OCI-LY1 (cell line): Measurements from ENCODE around the gene SP100.

ENCODE experiments used
- H2AFZ ChIP-seq: fragments of 200-600 bp; sonication (generic), shearing (Covaris generic); 2 replicates; pipeline ENCODE4 v1.6.0; 2014; ENCODE audit warnings: antibody characterized with exemption, mild to moderate bottlenecking, low read length
- H3F3A ChIP-seq: fragments of 200-600 bp; sonication (generic), shearing (Covaris generic); 2 replicates; pipeline ENCODE4 v1.6.0; 2014; ENCODE audit warnings: mild to moderate bottlenecking, antibody characterized with exemption, low read length, moderate library complexity; ENCODE audit not compliant: insufficient read depth
- H3K27ac ChIP-seq: fragments of 200-600 bp; sonication (generic); 2 replicates; pipeline ENCODE4 v1.5.1; 2014; ENCODE audit warnings: low read length, mixed run types, mild to moderate bottlenecking, low read depth; ENCODE audit not compliant: poor library complexity, severe bottlenecking
- H3K27me3 ChIP-seq: fragments of 200-600 bp; sonication (generic); 2 replicates; pipeline ENCODE4 v1.6.0; 2014; ENCODE audit warnings: antibody characterized with exemption, mild to moderate bottlenecking, low read length, moderate library complexity; ENCODE audit not compliant: insufficient read depth
- H3K36me3 ChIP-seq: fragments of 200-600 bp; sonication (generic); 2 replicates; pipeline ENCODE4 v1.6.1; 2014; ENCODE audit warnings: mild to moderate bottlenecking, antibody characterized with exemption, low read length, moderate library complexity, mixed read lengths; ENCODE audit not compliant: insufficient read depth
- H3K4me1 ChIP-seq: fragments of 200-600 bp; sonication (generic); 2 replicates; pipeline ENCODE4 v1.5.1; 2014; ENCODE audit warnings: mild to moderate bottlenecking, low read length, moderate library complexity; ENCODE audit not compliant: insufficient read depth, severe bottlenecking
- H3K4me2 ChIP-seq: fragments of 200-600 bp; sonication (generic), shearing (Covaris generic); 2 replicates; pipeline ENCODE4 v1.6.1; 2014; ENCODE audit warnings: low read length
- H3K4me3 ChIP-seq: fragments of 200-600 bp; sonication (generic); 2 replicates; pipeline ENCODE4 v1.5.1; 2014; ENCODE audit warnings: low read length, low read depth, mild to moderate bottlenecking, mixed read lengths; ENCODE audit not compliant: poor library complexity, severe bottlenecking
- H3K79me2 ChIP-seq: fragments of 200-600 bp; shearing (Covaris generic); 2 replicates; pipeline ENCODE4 v1.6.1; 2016; ENCODE audit warnings: mixed run types, low read length, mixed read lengths; ENCODE audit not compliant: insufficient read depth
- H3K9ac ChIP-seq: fragments of 200-600 bp; sonication (generic), shearing (Covaris generic); 2 replicates; pipeline ENCODE4 v1.6.1; 2014; ENCODE audit warnings: mild to moderate bottlenecking, low read length, mixed read lengths
- H3K9me2 ChIP-seq: fragments of 200-600 bp; sonication (generic), shearing (Covaris generic); 2 replicates; pipeline ENCODE4 v1.6.1; 2014; ENCODE audit warnings: low read depth, mild to moderate bottlenecking, low read length, mixed read lengths
- H3K9me3 ChIP-seq: fragments of 200-600 bp; shearing (Covaris generic); 2 replicates; pipeline ENCODE4 v1.6.1; 2014; ENCODE audit warnings: low read length, mixed read lengths
- H4K20me1 ChIP-seq: fragments of 200-600 bp; sonication (generic), shearing (Covaris generic); 2 replicates; pipeline ENCODE4 v1.6.0; 2016; ENCODE audit warnings: mild to moderate bottlenecking, low read length; ENCODE audit not compliant: insufficient read depth
- EZH2 ChIP-seq: fragments of 200-600 bp; sonication (generic), shearing (Covaris generic); IDR thresholded peaks from 2 replicates; pipeline ENCODE4 v1.8.0; 2017; ENCODE audit warnings: borderline replicate concordance, mixed run types, mild to moderate bottlenecking, antibody characterized with exemption, low read length, moderate library complexity, mixed read lengths
- TF ChIP-seq, protein P1 (sequence below): fragments of 200-600 bp; sonication (generic), shearing (Covaris generic); IDR thresholded peaks from 2 replicates; pipeline ENCODE4 v1.5.1; 2017; ENCODE audit warnings: mild to moderate bottlenecking, antibody characterized with exemption, low read length, moderate library complexity, mixed read lengths

The SP100 gene

GRCh38 chr2:230569298-230569697, 153.3 kb downstream of the SP100 start:
- no peaks in the 10 kb centered on the region for H3K9me2 ChIP-seq
- no peak overlapping the region for H3K4me2 ChIP-seq
- H3K79me2 ChIP-seq: no peaks in the 10 kb centered on the region
- no peak overlapping the region for H3K4me3 ChIP-seq
- no peaks in the 10 kb centered on the region for H4K20me1 ChIP-seq
- H3K9ac ChIP-seq: no peak overlapping the region
- peaks cover 4% of the 10 kb centered on the region; the same call in 1 of the 2 replicates for H3K9me3 ChIP-seq
- no peaks in the 10 kb centered on the region for H3K27me3 ChIP-seq
- no peaks in the 10 kb centered on the region for H3F3A ChIP-seq
- H3K4me1 ChIP-seq: peaks cover 18% of the 10 kb centered on the region
- no peak overlapping the region for H3K27ac ChIP-seq
- no peaks in the 10 kb centered on the region; the same call in 1 of the 2 replicates for H3K36me3 ChIP-seq
- no peak overlapping the region for H2AFZ ChIP-seq
- TF ChIP-seq EZH2: no peak
- TF ChIP-seq, protein P1, sequence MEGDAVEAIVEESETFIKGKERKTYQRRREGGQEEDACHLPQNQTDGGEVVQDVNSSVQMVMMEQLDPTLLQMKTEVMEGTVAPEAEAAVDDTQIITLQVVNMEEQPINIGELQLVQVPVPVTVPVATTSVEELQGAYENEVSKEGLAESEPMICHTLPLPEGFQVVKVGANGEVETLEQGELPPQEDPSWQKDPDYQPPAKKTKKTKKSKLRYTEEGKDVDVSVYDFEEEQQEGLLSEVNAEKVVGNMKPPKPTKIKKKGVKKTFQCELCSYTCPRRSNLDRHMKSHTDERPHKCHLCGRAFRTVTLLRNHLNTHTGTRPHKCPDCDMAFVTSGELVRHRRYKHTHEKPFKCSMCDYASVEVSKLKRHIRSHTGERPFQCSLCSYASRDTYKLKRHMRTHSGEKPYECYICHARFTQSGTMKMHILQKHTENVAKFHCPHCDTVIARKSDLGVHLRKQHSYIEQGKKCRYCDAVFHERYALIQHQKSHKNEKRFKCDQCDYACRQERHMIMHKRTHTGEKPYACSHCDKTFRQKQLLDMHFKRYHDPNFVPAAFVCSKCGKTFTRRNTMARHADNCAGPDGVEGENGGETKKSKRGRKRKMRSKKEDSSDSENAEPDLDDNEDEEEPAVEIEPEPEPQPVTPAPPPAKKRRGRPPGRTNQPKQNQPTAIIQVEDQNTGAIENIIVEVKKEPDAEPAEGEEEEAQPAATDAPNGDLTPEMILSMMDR: no peak

DNA sequence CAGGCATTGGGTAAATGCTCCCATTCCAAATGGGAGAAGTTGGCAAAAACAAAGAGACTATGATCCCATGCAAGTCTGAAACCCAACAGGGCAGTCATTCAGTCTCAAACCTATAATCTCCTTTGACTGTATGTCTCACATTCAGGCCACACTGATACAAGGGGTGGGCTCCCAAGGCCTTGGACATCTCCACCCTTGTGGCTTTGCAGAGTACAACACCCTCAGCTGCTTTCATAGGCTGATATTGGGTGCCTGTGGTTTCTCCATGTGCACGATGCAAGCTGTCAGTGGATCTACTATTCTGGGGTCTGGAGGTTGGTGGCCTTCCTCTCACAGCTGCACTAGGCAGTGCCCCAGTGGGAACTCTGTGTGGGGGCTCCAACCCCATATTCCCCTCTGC, 155.0 kb downstream of the SP100 start:
- peaks cover 2% of the 10 kb centered on the region for H3K4me1 ChIP-seq
- peaks cover 4% of the 10 kb centered on the region; the same call in 1 of the 2 replicates for H3K9me3 ChIP-seq
- H4K20me1 ChIP-seq: no peaks in the 10 kb centered on the region
- H3K79me2 ChIP-seq: no peaks in the 10 kb centered on the region
- H3K36me3 ChIP-seq: no peaks in the 10 kb centered on the region; the same call in 1 of the 2 replicates
- TF ChIP-seq, protein P1: no peak
- TF ChIP-seq EZH2: no peak
- no peak overlapping the region for H3K27ac ChIP-seq
- no peak overlapping the region for H3K4me3 ChIP-seq
- H3K9ac ChIP-seq: no peak overlapping the region
- no peaks in the 10 kb centered on the region for H3K9me2 ChIP-seq
- H3K4me2 ChIP-seq: no peak overlapping the region
- H3F3A ChIP-seq: no peaks in the 10 kb centered on the region
- H2AFZ ChIP-seq: no peak overlapping the region
- no peaks in the 10 kb centered on the region for H3K27me3 ChIP-seq

- H3K9me3 ChIP-seq: peaks cover 4% of the 10 kb centered on the region; the same call in 1 of the 2 replicates
- H3K4me3 ChIP-seq: no peak overlapping the region
- no peaks in the 10 kb centered on the region for H3K27me3 ChIP-seq
- H4K20me1 ChIP-seq: no peaks in the 10 kb centered on the region
- no peaks in the 10 kb centered on the region for H3K79me2 ChIP-seq
- no peak overlapping the region for H3K4me2 ChIP-seq
- H2AFZ ChIP-seq: no peak overlapping the region
- H3K36me3 ChIP-seq: no peaks in the 10 kb centered on the region; the same call in 1 of the 2 replicates
- no peaks in the 10 kb centered on the region for H3K4me1 ChIP-seq
- no peak overlapping the region for H3K27ac ChIP-seq
- H3F3A ChIP-seq: no peaks in the 10 kb centered on the region
- H3K9ac ChIP-seq: no peak overlapping the region
- TF ChIP-seq EZH2: no peak
- TF ChIP-seq, protein P1: no peak
- no peaks in the 10 kb centered on the region for H3K9me2 ChIP-seq
These were observed 159.8 kb downstream of the SP100 start for GRCh38 chr2:230575642-230576324.
